ENCODE measurements around the gene DYNC1H1.

Gene DYNC1H1

GRCh38 chr14:102029956-102030355 lies 65.6 kb downstream of the DYNC1H1 start:
- no peak for DNase-seq (ENCODE audit: extremely low read depth in 1 of 2, low read depth in 1 of 2)

GRCh38 chr14:102033241-102033640 lies 68.9 kb downstream of the DYNC1H1 start:
- DNase-seq (ENCODE audit: extremely low read depth in 1 of 2, low read depth in 1 of 2) = no peak

- DNase-seq (ENCODE audit: extremely low read depth in 1 of 2, low read depth in 1 of 2) = no peak
Observed at GRCh38 chr14:102034301-102034700, 69.9 kb downstream of the DYNC1H1 start.

GRCh38 chr14:102035914-102036313 lies 71.5 kb downstream of the DYNC1H1 start:
- no peak for DNase-seq (ENCODE audit: extremely low read depth in 1 of 2, low read depth in 1 of 2)

- no peak for DNase-seq (ENCODE audit: extremely low read depth in 1 of 2, low read depth in 1 of 2)
Observed at GRCh38 chr14:102037686-102038085, 73.3 kb downstream of the DYNC1H1 start.

GRCh38 chr14:102039157-102039556 lies 74.8 kb downstream of the DYNC1H1 start:
- no peak for DNase-seq (ENCODE audit: extremely low read depth in 1 of 2, low read depth in 1 of 2)

- no peak for DNase-seq (ENCODE audit: extremely low read depth in 1 of 2, low read depth in 1 of 2)
Observed at GRCh38 chr14:102040153-102040552, 75.8 kb downstream of the DYNC1H1 start.

GRCh38 chr14:102042699-102043098 lies 78.3 kb downstream of the DYNC1H1 start:
- DNase-seq (ENCODE audit: extremely low read depth in 1 of 2, low read depth in 1 of 2) = no peak

GRCh38 chr14:102043251-102044025 lies 79.1 kb downstream of the DYNC1H1 start:
- no peak for DNase-seq (ENCODE audit: extremely low read depth in 1 of 2, low read depth in 1 of 2)

- DNase-seq (ENCODE audit: extremely low read depth in 1 of 2, low read depth in 1 of 2) = no peak
Observed at GRCh38 chr14:102044566-102044965, 80.2 kb downstream of the DYNC1H1 start.

GRCh38 chr14:102046337-102047278 lies 82.2 kb downstream of the DYNC1H1 start:
- no peak for DNase-seq (ENCODE audit: extremely low read depth in 1 of 2, low read depth in 1 of 2)

- no peak for DNase-seq (ENCODE audit: extremely low read depth in 1 of 2, low read depth in 1 of 2)
Observed at GRCh38 chr14:102047808-102048540, 83.6 kb downstream of the DYNC1H1 start.

GRCh38 chr14:102049258-102050025 lies 85.1 kb downstream of the DYNC1H1 start:
- DNase-seq (ENCODE audit: extremely low read depth in 1 of 2, low read depth in 1 of 2) = no peak

GRCh38 chr14:102050026-102050405 lies 85.6 kb downstream of the DYNC1H1 start:
- no peak for DNase-seq (ENCODE audit: extremely low read depth in 1 of 2, low read depth in 1 of 2)

GRCh38 chr14:102050625-102051024 lies 86.3 kb downstream of the DYNC1H1 start:
- DNase-seq (ENCODE audit: extremely low read depth in 1 of 2, low read depth in 1 of 2) = no peak

GRCh38 chr14:102052522-102052921 lies 88.1 kb downstream of the DYNC1H1 start:
- DNase-seq (ENCODE audit: extremely low read depth in 1 of 2, low read depth in 1 of 2) = no peak

- no peak for DNase-seq (ENCODE audit: extremely low read depth in 1 of 2, low read depth in 1 of 2)
Observed at GRCh38 chr14:102055181-102055901, 91.0 kb downstream of the DYNC1H1 start.

GRCh38 chr14:102056694-102057442 lies 92.5 kb downstream of the DYNC1H1 start:
- no peak for DNase-seq (ENCODE audit: extremely low read depth in 1 of 2, low read depth in 1 of 2)

- DNase-seq (ENCODE audit: extremely low read depth in 1 of 2, low read depth in 1 of 2) = no peak
Observed at GRCh38 chr14:102057480-102058114, 93.2 kb downstream of the DYNC1H1 start.
